ENCODE results near the gene UNC13C. TPM values are rescaled to one million over a fixed set of nuclear protein-coding genes. Genes with fewer than 3 reads are reported as not detected.

UNC13C gene
- polyA plus RNA-seq, 1 experiment = not detected

GRCh38 chr15:54575586-54575985, 597.3 kb downstream of the UNC13C start:
- Histone ChIP-seq H3K27me3 (ENCODE audit: control insufficient read depth, insufficient read depth, low read length) (no peaks in the 10 kb centered on the region), H3K27ac (ENCODE audit: low read depth, low read length) (no peak overlapping the region), H3K9me3 (ENCODE audit: control insufficient read depth, insufficient read depth, low read length) (no peaks in the 10 kb centered on the region), H3K4me3 (ENCODE audit: low read depth, low read length) (no peak overlapping the region)
- DNase-seq (ENCODE audit: low read depth, low spot score) = no peak
- POLR2A ChIA-PET = no interaction called here
- CTCF ChIA-PET = no interaction called here
- no peak for TF ChIP-seq CTCF (IDR thresholded peaks at IDR 0.05; ENCODE audit: low read depth, low read length)

- DNase-seq (ENCODE audit: low read depth, low spot score) = no peak
- ChIA-PET POLR2A (no interaction called here), CTCF (no interaction called here)
- Histone ChIP-seq H3K27me3 (ENCODE audit: control insufficient read depth, insufficient read depth, low read length) (no peaks in the 10 kb centered on the region), H3K4me3 (ENCODE audit: low read depth, low read length) (no peak overlapping the region), H3K9me3 (ENCODE audit: control insufficient read depth, insufficient read depth, low read length) (no peaks in the 10 kb centered on the region), H3K27ac (ENCODE audit: low read depth, low read length) (no peak overlapping the region)
- no peak for TF ChIP-seq CTCF (IDR thresholded peaks at IDR 0.05; ENCODE audit: low read depth, low read length)
Observed at GRCh38 chr15:54576298-54576935, 598.2 kb downstream of the UNC13C start.

GRCh38 chr15:54577476-54578250, 599.4 kb downstream of the UNC13C start:
- H3K9me3 ChIP-seq (ENCODE audit: control insufficient read depth, insufficient read depth, low read length) = no peaks in the 10 kb centered on the region
- DNase-seq (ENCODE audit: low read depth, low spot score) = no peak
- H3K27me3 ChIP-seq (ENCODE audit: control insufficient read depth, insufficient read depth, low read length) = no peaks in the 10 kb centered on the region
- ChIA-PET POLR2A (no interaction called here), CTCF (no interaction called here)
- no peak overlapping the region for H3K4me3 ChIP-seq (ENCODE audit: low read depth, low read length)
- TF ChIP-seq CTCF (IDR thresholded peaks at IDR 0.05; ENCODE audit: low read depth, low read length) = no peak
- H3K27ac ChIP-seq (ENCODE audit: low read depth, low read length) = no peak overlapping the region

- POLR2A ChIA-PET = no interaction called here
- CTCF ChIA-PET = no interaction called here
- Histone ChIP-seq H3K27me3 (ENCODE audit: control insufficient read depth, insufficient read depth, low read length) (no peaks in the 10 kb centered on the region), H3K4me3 (ENCODE audit: low read depth, low read length) (no peak overlapping the region), H3K27ac (ENCODE audit: low read depth, low read length) (no peak overlapping the region), H3K9me3 (ENCODE audit: control insufficient read depth, insufficient read depth, low read length) (no peaks in the 10 kb centered on the region)
- TF ChIP-seq CTCF (IDR thresholded peaks at IDR 0.05; ENCODE audit: low read depth, low read length) = no peak
- no peak for DNase-seq (ENCODE audit: low read depth, low spot score)
Observed at GRCh38 chr15:54579855-54580254, 601.6 kb downstream of the UNC13C start.

- ChIA-PET CTCF (no interaction called here), POLR2A (no interaction called here)
- no peak for DNase-seq (ENCODE audit: low read depth, low spot score)
Observed at GRCh38 chr15:54580643-54581042, 602.4 kb downstream of the UNC13C start.

More at GRCh38 chr15:54580643-54581042, 602.4 kb downstream of the UNC13C start:
- H3K27me3 ChIP-seq (ENCODE audit: control insufficient read depth, insufficient read depth, low read length) = no peaks in the 10 kb centered on the region
- H3K27ac ChIP-seq (ENCODE audit: low read depth, low read length) = no peak overlapping the region
- no peak for TF ChIP-seq CTCF (IDR thresholded peaks at IDR 0.05; ENCODE audit: low read depth, low read length)
- H3K4me3 ChIP-seq (ENCODE audit: low read depth, low read length) = no peak overlapping the region
- H3K9me3 ChIP-seq (ENCODE audit: control insufficient read depth, insufficient read depth, low read length) = no peaks in the 10 kb centered on the region
